ENCODE measurements around the gene MPP7.
A peak's percentile ranks its signal among the peaks of the same experiment; 100 is the strongest.
"Not testable (repeated sequence)": the region's sequence is repeated elsewhere in the genome, so short reads cannot be mapped to it uniquely, and the experiment has no call there.

The MPP7 gene

GRCh38 chr10:28302638-28303488 is at the start of gene MPP7:
MPP7 (minus strand) TSS chr10:28303064; CDS start chr10:28238604, 64,460 bp downstream.
- peak; percentile 98 for DNase-seq

- DNase-seq = no peak
Measured at GRCh38 chr10:28349892-28350291, 47.0 kb upstream of the MPP7 start.

- no peak for DNase-seq
Measured at GRCh38 chr10:28343987-28344895, 41.4 kb upstream of the MPP7 start.

DNA sequence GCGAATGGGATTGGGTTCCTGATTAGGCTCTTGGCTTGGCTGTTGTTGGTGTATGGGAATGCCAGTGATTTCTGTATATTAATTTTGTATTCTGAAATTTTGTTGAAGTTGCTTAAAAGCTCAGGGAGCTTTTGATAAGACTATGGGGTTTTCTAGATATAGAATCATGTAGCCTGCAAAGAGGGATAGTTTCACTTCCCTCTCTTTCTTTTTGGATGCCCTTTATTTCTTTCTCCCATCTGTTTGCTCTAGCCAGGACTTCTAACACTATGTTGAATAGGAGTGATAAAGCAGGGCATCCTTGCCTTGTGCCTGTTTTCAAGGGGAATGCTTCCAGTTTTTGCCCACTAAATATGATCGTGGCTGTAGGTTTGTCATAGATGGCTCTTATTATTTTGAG is 40.4 kb upstream of the MPP7 start:
- DNase-seq = no peak

DNA sequence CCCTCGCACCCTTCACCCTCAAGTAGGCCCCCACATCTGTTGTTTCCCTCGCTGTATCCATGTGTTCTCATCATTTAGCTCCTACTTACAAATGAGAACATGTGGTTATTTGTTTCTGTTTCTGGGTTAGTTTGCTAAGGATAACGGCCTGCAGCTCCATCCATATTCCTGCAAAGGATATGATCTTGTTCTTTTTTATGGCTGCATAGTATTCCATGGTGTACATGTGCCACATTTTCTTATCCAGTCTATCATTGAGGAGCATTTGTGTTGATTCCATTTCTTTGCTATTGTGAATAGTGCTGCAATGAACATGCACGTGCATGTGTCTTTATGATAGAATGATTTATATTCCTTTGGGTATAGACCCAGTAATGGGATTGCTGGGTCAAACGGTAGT is 38.8 kb upstream of the MPP7 start:
- not testable (repeated sequence) for DNase-seq

GRCh38 chr10:28332726-28333125 is 29.9 kb upstream of the MPP7 start:
- peak; percentile 63 for DNase-seq

DNA sequence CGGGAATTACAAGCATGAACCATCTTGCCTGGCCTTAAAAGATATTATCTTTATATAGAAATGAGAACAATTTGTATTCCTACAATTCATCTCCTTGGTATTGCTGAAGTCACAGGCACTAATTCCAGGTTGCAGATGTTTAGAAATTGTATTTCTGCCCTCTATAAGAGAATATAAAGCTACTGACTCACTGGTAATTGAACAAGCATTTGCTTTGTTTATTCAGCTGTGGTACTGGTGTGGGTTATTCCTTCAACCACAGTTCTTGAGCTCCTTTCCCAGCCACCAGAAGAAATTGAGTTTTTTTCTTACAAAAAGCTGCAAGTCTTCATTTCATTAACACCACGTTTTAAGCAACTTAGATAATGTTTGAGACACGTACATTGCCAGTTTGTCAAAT is 29.0 kb upstream of the MPP7 start:
- DNase-seq = no peak

DNA sequence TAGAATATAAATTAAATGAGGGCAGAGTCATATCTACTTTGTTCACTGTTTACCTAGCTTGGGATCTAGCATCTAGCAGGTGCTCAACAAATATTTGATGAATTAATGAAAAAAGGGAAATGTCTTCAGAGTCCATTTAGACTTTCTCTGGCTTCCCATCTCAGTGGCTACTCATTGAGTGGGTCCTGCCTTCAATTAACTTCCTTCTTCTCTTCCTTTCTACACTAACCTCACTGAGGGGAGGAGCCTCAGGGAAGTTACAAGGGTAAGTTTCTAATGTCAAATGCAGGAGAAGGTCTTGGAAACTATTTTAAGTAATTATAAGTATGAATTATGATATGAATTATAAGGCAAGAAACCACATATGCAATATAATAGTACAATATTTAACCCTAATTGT is 28.2 kb upstream of the MPP7 start:
- no peak for DNase-seq

DNA sequence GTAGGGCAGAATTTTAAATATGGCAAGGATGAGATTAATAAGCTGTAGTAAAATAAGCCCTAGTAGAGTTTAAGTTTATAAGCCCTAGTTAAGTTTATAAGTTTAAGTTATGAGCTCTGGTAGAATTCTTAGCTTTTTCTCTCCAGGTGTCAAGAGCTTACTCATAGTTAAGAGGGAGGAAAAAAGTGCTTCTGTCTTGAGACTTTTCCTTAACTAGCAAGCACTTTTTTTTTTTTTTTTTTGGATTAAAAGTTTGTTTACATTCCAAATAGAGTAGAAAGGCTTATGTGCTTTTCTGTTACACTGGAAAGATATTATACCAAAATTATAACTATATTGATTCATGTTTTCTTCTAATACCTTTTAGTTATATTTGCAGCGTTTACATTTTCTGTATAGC is 25.5 kb upstream of the MPP7 start:
- DNase-seq = no peak

- no peak for DNase-seq
Measured at GRCh38 chr10:28327491-28327880, 24.6 kb upstream of the MPP7 start.

DNA sequence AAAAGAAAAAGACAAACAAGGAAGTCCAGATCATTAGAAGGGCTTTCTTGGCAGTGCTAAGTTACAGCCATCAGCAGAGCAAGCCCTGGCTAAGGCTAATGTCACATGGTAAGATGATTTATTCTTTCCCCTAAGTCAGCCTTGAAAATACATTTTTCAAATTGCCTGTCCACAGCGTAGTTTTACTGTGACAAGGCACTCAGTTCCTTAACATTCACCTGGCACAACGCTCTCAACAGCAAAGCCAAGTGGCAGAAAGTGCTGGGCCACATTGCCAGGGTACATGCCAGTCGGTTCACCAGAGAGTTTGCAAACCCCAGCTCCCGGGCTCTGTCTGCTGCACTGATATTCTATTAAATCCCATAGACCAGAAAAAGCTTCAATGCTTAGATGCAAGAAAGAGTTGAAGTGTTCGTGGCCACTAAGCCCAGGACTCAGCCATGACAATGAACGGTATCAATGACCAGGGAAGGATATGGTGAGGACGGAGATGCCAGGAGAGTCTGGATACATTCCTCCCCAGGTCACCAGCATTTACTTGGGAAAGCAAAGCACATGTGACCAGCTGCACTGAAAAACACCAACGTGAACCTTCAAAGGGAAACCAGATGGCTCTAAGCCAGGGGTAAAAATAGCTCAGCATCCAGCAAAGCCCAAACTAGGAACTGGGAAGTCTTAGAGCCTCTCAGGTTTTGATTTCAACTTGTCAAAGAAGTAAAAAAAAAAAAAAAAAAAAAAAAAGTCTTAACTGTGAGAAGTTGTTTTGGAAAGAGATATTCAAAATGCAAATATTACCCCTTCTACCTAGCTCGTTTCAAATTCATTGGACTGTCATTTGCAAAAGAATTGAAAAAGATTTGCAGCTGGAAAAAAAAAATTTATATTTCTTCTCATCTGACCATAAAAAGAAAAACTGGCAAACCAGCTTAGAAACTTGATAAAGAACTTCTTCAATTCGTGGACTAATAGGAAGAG is 23.9 kb upstream of the MPP7 start:
- peak; percentile 62 for DNase-seq

- no peak for DNase-seq
Measured at GRCh38 chr10:28320799-28321198, 17.9 kb upstream of the MPP7 start.

GRCh38 chr10:28320090-28320489 is 17.2 kb upstream of the MPP7 start:
- DNase-seq = no peak

- not testable (repeated sequence) for DNase-seq
Measured at GRCh38 chr10:28319061-28319460, 16.2 kb upstream of the MPP7 start.

- DNase-seq = no peak
Measured at GRCh38 chr10:28318626-28319025, 15.8 kb upstream of the MPP7 start.

DNA sequence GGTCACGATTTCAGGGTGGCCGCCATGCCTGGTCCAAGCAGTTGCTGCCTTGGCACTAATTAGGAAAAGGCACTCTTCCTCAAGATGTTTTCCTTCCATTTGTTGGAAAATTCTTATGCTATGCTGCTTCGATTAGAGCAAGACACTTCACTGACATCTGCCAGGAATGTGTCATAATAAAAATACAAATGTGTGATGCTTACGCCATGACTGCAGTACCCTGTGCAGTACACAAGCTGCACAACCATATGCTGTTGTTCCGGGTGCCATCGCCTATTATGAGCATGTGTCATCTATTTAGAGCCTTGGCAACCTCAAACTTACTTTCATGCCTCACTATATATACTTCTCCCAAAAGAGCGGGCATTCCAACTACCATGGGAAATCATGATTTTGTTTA is 14.9 kb upstream of the MPP7 start:
- no peak for DNase-seq

- no peak for DNase-seq
Measured at GRCh38 chr10:28316696-28317095, 13.8 kb upstream of the MPP7 start.

- DNase-seq = no peak
Measured at GRCh38 chr10:28315140-28315539, 12.3 kb upstream of the MPP7 start.

GRCh38 chr10:28314211-28314610 is 11.3 kb upstream of the MPP7 start:
- DNase-seq = no peak

GRCh38 chr10:28312572-28312971 is 9.7 kb upstream of the MPP7 start:
- DNase-seq = no peak

DNA sequence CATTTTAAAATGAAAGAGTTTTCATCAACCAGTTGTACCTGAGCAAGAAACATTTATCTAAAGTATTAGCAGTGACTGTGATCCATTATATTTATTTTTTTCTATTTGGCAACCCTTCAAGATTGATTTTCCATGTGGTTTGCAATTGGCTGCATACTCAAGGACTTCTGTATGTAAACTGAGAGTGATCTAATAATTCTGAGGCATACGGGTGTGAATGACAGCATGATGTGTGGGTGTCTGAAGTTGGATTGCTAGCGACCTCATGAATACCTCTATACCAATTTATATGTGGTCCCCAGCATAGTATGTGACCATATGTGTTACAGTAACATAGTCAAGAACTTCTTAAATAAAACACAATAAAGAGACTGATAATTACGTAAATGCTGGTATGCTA is 8.2 kb upstream of the MPP7 start:
- no peak for DNase-seq

DNA sequence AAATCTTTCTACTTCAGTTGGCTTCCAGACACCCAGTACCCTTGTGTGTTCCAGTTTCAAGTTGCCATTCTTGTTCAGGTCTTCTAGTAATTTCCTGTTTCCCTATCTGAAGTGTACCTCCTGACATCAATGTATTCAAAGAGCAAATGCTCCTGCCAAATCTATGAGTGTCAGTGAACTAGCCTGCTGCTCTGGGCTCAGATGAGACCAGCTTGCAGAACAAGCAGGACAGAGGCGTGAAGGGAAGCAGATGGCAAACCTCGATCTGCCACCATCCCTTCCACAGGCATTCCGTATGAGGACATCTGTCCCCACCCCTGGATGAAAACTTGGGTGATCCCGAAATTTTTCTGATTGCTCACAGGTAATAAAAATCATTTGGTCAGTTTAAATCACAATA is 4.4 kb upstream of the MPP7 start:
- no peak for DNase-seq

DNA sequence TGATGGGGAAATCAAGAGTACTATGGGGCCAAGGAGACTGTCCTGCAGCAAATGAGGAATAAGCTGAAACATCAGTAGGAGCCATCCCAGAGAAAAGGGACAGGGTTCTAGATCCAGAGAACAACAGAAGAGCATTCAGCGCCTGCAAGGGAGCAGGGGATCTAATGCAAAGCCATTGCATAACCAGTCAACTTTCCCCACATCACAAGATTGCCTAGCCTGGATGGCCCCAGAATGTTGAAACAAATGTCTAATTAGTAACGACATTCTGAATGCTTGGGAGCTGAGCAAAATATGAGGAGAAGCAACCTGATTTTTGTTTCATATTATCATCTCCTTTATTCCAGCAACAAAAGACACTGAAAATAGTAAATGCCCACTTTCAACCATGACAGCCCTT is 2.7 kb upstream of the MPP7 start:
- no peak for DNase-seq

All from activated CD8-positive, alpha-beta memory T cell treated with anti-CD3 and anti-CD28 coated beads for 24 hours (primary cell).